Stimulated activated CD8-positive, alpha-beta memory T cell treated with anti-CD3 and anti-CD28 coated beads, Interleukin-4, amount 100 ng/mL, for 48 hours (primary cell): ENCODE results near the gene ZNF253.
"Not testable (repeated sequence)": the region's sequence is repeated elsewhere in the genome, so short reads cannot be mapped to it uniquely, and the experiment has no call there.

ENCODE experiments used
- DNase-seq: peaks from one replicate; pipeline ENCODE4 v3.0.0-alpha.2; 2020

The ZNF253 gene

GRCh38 chr19:19865750-19866610 is at the start of gene ZNF253:
ZNF253 (plus strand) TSS chr19:19865882; CDS start chr19:19865997, 115 bp downstream.
- DNase-seq: peak; percentile 97

DNA sequence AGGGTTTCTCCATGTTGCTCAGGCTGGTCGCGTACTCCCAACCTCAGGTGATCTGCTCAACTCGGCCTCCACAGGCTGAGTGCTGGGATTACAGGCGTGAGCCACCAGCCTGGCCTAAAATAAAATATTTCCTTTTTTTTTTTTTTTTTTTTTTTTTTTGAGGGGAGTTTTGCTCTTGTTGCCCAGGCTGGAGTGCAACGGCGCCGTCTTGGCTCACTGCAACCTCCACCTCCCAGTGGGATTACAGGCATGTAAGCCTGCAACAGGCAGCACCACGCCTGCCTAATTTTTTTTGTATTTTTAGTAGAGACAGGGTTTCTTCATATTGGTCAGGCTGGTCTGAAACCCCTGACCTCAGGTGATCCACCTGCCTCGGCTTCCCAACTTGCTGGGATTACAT is 49.0 kb upstream of the ZNF253 start:
- no peak for DNase-seq

DNA sequence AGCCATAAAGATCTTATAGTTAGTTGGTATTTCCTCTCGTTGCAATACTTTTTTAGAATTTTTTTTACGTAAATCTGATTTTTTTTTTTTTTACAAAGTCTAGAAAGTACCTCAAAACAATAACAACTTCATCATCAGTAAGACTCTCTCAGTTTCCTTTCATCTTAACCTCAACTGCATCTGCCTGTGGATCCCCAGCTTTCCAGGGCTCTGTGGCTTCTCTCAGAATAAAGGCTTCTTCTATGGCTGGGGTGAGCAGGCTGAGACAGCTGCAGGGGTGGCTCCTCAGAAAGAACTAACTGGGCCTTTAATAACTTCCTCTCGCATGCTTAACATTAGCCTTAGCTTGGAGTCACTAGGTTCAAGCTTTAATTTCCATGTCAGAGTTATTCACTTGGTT is 48.3 kb upstream of the ZNF253 start:
- peak; percentile 60 for DNase-seq

- no peak for DNase-seq
Measured at GRCh38 chr19:19820774-19821320, 44.8 kb upstream of the ZNF253 start.

- peak; percentile 97 for DNase-seq
Measured at GRCh38 chr19:19821366-19821951, 44.2 kb upstream of the ZNF253 start, which contains the start of gene ZNF506. ZNF506 (minus strand) TSS chr19:19821750; CDS start chr19:19821603, 147 bp downstream.

DNA sequence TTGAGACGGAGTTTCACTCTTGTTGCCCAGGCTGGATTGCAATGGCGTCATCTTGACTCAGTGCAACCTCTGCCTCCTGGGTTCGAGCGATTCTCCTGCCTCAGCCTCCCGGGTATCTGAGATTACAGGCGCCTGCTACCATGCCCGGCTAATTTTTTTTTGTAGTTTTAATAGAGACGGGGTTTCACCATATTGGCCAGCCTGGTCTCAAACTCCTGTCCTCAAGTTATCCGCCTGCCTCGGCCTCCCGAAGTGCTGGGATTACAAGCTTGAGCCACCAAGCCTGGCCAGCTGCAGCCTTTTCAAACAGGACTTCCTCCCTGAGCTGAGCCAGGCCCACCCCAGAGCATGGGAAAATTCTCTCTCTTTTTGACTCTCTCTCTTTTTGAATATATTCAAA is 43.7 kb upstream of the ZNF253 start:
- DNase-seq: peak; percentile 44

DNA sequence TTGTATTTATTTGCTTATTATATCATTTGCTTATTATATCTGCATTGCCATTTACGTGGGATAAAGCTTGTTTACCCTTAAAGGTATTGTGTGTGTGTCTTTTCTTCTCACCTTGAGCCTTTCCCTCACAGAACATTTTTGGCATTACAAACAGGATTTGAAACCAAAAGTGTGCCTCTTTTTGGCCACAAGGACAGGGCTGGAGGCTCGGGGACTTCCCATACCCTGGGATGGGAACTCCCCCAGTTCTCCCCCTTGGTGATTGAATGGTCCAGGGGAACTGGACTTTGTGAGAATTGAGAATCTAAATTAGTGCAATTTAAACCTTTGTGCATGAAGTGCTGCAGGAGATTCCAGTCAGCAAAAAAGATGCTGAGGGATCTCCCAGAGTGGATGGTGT is 41.8 kb upstream of the ZNF253 start:
- no peak for DNase-seq

DNA sequence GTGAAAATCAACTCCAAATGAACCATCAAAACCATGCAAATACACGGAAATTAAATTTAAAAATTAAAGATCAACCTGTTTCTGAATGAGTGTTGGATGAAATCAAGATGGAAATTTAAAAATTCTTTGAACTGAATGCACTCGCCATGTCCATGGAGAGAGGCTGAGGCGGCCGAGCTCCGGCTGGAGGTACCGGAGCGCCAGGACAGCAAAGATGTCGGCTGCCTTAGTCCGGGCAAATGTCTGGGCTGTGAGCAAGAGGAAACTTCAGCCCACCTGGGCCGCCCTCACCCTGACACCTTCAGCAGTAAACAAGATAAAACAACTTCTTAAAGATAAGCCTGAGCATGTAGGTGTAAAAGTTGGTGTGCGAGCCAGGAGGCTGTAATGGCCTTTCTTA is 38.8 kb upstream of the ZNF253 start:
- no peak for DNase-seq

- DNase-seq: no peak
Measured at GRCh38 chr19:19835560-19836038, 30.1 kb upstream of the ZNF253 start.

GRCh38 chr19:19847781-19848180 is 17.9 kb upstream of the ZNF253 start:
- no peak for DNase-seq

DNA sequence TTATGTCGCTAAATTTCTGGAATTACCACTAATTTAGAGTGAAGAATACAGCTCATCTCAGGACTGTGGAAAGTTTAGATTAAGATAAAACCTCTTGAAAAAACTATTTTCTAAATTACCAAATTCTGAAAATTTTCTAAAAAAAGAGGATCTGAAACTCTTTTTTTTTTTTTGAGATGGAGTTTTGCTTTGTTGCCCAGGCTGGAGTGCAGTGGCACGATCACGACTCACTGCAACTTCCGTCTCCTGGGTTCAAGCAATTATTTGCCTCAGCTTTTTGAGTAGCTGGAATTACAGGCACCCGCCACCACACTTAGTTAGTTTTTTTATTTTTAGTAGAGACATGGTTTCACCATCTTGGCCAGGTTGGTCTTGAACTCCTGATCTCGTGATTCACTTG is 16.6 kb upstream of the ZNF253 start:
- no peak for DNase-seq

DNA sequence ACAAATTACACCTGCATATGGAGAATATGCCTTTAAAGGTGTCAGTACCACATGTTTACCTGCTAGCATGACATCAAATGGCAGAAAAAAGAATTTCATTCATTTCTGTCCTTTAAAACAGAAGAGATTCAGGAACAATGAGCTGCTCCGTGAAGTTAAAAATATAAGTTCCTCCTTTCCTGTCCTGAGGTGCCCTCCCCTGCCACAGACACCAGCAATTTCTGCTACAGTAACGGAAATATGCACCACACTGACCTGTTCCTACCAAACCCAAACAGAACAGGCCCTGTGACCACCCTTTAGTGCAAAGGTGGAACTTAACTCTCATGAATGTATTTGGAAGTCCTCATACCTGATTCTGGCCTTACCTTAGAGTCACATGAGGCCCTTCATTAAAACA is 13.9 kb upstream of the ZNF253 start:
- not testable (repeated sequence) for DNase-seq

GRCh38 chr19:19858751-19859150 is 6.9 kb upstream of the ZNF253 start:
- DNase-seq: no peak

GRCh38 chr19:19860756-19861390 is 4.8 kb upstream of the ZNF253 start:
- DNase-seq: peak; percentile 57

GRCh38 chr19:19866611-19867248 is 1.0 kb downstream of the ZNF253 start:
- peak; percentile 65 for DNase-seq

- DNase-seq: not testable (repeated sequence)
Measured at GRCh38 chr19:19870086-19870485, 4.4 kb downstream of the ZNF253 start.

DNA sequence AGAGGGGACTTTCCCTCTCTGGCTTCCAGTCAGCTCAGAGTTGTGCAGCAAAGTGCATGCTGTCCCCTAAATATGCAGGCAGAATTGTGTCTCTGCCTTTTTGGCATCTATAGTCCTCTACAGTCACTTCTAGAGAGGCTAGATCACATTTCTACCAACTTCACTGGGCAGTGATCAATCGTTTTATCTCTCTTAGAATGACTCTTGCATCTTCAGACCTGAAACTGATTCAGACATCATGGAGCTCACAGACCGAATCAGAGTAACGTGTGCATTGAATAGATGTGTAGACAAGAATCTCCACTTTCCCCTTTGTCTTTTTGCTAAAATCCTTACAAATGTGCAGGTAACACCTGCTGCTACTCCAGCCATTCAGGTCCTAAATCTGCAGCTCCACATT is 6.2 kb downstream of the ZNF253 start:
- DNase-seq: no peak

DNA sequence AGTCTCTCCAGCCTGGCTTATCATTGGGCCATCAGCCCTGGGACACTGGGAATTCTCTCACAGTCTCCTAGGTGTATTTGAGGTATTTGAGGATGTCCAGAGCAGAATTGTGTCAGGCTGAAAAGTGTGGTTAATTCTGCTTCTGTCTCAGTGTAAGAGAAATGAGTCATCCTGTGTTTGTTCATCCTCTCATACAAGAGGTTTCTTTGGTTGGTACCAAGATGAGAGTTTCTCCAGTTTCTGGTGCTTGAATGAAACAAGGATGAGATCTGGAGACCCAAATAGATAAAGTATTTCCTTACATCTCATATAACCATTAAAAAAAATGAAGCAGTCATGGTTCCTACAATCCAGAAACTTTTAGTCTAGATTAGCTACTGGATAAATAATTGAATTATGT is 7.7 kb downstream of the ZNF253 start:
- DNase-seq: no peak

GRCh38 chr19:19877724-19878123 is 12.0 kb downstream of the ZNF253 start:
- no peak for DNase-seq

- no peak for DNase-seq
Measured at GRCh38 chr19:19884583-19884982, 18.9 kb downstream of the ZNF253 start.

DNA sequence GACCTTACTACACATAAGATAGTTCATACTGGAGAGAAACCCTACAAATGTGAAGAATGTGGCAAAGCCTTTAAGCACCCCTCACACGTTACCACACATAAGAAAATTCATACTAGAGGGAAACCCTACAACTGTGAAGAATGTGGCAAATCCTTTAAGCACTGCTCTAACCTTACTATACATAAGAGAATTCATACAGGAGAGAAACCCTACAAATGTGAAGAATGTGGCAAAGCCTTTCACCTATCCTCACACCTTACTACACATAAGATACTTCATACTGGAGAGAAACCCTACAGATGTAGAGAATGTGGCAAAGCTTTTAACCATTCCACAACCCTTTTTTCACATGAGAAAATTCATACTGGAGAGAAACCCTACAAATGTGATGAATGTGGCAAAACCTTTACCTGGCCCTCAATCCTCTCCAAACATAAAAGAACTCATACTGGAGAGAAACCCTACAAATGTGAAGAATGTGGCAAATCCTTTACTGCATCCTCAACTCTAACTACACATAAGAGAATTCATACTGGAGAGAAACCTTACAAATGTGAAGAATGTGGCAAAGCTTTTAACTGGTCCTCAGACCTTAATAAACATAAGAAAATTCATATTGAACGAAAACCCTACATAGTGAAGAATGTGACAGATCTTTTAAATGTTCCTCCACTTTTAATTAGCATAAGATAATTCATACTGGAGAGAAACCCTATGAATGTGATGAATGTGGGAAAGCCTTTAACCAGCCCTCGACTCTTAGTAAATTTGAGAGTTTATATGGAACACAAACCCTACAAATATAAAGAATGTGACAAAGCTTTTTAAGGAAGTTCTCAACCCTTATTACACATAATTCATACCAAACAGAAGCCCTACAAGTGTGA is 26.6 kb downstream of the ZNF253 start:
- not testable (repeated sequence) for DNase-seq
